Limb (tissue), 2 donors: ENCODE results near the gene ABCD4.
"Not testable (repeated sequence)": the region's sequence is repeated elsewhere in the genome, so short reads cannot be mapped to it uniquely, and the experiment has no call there.

ENCODE experiments used
- DNase-seq, 2 donors: peaks; one replicate each; pipeline ENCODE4 v3.0.0-alpha.2; 2016; ENCODE audit errors: extremely low spot score in 2 of 2

The ABCD4 gene

DNA sequence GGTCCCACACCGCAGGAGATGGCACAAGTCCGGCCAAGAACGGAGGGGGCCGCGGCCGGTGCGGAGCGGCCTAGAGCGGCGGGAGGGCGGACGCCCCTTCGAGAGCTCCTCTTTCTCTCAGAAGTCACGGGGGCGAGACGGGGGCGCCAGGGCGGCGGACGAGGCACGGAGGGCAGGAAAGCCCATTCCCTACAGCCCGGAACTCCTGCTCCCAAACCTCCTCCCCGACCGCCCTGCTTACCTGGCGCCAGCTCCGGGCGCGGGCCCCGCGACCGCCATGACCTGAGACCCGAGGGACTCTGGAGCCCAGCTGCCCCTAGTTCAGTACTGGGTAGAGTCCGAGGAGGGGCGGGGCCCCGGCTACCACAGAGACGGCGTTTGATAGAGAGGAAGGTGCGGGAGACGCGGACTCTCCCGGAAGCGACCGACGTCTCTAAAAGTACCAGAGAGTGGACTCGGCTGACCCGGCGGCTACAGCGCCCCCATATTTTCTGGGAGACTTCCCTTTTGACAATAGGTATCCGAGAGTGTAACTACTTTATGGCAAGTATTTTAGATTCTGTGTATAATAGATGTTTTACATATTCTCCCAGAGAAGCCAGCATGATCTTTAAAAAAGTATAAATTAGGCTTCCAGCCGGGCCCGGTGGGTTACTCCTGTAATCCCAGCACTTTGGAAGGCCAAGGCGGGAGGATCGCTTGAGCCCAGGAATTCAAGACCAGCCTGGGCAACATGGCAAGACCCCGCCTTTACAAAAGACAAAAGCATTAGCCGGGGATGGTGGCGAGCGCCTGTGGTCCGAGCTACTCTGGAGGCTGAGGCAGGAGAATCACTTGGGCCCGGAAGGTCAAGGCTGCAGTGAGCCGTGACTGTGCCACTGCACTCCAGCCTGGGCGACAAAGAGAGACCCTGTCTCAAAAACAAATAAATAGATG, at the start of gene ABCD4:
ABCD4 (minus strand) TSS at position 301 of the 936 bp plus-strand sequence; CDS start at position 279, 22 bp downstream.
- peak; percentile 93 to 94 for DNase-seq

DNA sequence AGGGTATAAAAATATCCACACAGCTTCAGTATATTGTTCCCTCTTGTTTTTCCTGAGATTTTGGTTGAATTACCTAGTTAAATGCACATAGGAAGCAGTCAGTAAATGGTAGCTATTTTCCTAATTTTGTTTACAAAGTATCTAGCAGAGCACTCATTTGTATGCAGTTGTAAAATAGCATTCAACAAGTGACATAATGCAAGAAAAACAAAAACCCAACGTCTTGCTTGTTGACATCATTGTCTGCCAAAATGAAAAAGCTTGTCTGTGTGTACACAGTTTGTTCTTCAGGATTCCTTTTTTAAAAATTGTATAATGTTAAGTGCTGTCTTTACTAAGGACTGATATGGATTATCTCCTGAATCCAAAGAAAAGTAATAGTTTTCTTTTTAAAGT, 48.2 kb upstream of the ABCD4 start:
- no peak for DNase-seq

DNA sequence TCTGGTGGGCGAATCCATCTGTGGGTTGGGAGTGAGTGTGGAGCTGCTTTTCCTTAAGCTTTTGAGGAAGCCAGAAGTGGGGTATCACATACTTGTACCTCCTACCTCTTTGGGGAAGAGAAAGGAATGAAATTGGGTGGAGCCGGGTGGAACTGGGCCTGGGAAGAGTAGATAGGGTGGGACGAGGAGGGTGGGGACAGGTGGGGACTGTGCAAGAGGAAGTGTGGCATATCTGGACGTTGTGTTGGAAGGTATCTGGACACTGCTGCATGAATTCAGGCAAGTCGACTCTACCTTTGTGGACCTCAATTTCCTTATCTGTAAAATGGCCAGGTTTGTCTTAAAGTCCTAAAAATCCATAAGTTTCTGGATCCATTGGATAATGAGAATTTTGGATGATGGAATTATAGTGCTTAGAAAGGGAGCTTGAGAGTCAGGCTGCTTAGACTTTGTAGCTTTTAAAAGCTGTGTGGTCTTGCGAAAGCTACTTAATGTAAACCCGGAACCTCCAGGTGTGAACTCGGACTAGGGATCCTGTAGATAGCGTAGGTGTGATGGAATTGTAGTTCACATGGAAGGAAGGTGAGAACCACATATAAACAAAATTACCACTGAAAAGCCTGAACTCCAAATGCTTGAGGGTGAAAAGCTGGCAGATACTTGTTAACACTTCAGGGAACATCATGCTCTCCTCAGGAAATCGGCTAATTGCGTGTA, 47.6 kb upstream of the ABCD4 start:
- no peak for DNase-seq

DNA sequence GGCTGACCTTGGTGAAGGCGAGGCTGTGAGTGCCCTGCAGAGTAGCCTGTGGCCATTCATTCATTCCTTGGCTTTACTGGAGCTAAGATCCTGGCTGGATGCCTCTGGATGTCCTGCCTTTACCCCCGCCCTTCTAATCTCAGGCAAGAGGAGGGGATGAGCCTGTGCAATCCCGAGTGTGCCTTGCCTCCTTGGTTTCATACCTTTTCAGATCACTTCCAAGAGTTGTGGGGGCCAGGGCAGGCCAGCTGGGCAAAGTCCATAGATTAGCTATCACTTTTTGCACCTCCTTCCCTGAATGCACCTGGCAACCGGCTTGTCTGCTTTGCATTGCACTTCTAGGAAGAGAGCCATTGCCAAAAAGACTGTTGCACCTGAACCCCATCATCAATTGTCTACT, 47.0 kb upstream of the ABCD4 start:
- no peak for DNase-seq

DNA sequence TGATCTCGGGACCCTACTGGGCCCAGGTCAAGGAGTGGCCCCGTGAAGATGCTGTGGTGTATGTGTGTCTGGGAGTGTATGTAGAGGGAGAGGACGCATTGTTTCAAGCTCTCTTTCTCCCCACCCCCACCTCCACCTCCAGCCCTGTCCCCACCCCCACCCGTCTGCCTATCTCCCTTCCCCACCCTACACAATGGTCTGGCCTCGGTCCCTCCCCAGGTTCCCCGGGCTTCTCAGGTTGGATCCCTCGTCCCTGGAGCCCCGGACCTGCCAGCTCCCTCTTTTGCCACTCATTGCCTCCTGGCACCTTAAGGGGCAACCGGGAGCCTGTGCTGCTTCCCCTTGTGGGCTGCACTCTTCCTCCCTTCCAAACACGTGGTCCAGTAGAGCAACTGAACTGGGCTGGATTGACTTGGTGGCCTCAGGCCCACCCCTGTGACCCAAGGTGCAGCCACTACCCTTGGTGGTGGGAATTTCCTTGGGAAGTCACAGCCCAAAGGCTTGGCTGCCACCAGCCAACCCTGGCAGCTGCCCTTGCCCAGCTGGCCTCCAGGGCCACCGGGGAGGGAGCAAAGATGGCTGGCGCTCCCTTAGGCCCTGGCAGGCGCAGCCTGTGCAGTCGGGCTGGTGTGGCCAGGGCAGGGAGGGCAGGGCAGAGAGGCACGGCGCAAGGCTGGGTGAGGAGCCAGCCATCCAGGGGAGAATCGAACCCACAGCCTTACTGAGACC, 46.2 kb upstream of the ABCD4 start:
- no peak for DNase-seq

DNA sequence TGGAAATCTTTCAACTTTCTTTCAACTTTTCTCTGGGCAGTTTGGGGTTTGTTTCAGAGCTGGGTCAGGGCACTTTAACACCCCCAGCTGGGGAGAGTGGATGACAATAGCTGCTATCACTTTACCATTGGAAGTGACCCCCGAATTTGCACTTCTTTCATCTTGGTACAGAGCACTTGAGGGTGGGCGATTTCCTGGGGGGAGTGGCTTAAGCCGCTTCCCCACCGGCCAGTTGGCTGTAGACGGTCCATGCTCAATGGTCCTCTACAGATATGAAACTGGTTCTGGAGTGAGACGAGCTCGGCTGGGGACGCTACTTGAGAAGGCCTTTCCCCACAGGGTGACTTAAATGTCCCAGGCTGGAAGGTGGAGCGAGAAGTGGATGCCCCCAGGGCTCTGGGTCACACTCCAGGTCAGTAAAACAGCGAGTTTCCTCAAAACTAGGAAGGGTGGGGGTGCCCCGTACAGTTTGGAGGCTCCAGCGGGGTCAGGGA, 45.6 kb upstream of the ABCD4 start, which contains the start of gene VRTN:
VRTN (plus strand) TSS at position 231 of the 494 bp plus-strand sequence. CDS start 8,313 bp downstream, outside the sequence.
- no peak for DNase-seq

DNA sequence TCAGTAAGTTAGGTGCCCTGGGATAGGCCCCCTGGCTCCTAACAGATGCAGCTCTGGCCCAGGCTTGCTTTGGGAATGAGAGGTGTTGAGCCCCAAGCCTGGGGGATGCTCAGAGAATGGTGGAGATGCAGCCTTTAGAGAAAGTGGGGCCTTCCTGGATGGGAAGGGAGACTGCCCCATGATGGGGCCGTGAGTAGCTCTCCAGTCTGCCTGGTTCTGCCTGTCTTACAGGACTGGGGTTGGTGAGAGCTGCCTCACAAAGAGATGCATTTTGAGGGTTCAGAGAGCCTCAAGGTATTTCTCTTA, 45.0 kb upstream of the ABCD4 start:
- DNase-seq = no peak

DNA sequence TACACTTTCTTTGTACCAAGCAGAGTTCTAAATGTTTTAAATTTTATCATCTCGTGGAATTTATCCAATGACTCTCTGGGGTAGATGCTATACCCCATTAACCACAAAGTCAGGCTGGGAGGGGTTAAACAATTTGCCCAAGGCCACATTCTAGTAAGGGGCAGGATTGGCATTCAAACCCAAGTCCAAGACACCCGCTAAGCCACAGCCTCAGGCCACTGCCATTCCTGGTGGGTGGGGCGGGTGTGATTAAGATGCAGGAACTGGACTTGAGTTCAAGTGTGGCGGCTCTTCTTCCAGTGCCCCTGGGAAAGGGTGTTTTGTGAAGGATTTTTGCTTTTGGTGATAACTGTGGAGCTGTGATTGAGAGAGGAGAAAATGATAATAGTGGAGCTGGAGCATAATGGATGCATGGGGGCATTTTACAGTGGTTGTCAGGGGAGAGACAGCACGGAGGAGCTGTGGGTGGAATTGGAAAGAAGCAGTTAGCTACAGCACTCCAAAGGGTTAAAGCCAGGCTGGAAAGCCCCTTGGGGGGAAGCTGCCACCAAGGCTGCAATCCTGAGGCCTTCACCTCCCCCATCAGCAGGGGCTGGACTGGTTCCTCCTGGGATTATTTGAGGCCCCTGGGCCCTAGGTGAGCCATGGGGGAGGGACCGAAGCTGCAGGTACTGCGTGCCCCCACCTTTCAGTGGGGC, 44.5 kb upstream of the ABCD4 start:
- DNase-seq = no peak

DNA sequence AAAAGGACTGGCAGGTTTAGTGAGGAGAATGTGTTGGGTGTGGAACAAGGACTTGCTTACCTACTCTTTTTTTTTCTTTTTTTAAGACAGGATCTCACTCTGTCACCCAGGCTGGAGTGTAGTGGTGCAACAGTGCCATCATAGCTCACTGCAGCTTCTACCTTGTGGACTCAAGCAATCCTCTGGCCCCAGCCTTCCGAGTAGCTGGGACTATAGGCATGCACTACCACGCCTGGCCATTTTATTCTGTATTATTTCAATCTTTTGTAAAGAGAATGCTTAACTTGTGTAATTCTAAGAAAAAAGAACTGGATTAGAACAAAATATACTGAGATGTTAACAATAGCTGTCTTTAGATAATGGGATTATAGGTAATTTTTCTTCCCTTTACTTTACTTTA, 43.6 kb upstream of the ABCD4 start:
- no peak for DNase-seq

DNA sequence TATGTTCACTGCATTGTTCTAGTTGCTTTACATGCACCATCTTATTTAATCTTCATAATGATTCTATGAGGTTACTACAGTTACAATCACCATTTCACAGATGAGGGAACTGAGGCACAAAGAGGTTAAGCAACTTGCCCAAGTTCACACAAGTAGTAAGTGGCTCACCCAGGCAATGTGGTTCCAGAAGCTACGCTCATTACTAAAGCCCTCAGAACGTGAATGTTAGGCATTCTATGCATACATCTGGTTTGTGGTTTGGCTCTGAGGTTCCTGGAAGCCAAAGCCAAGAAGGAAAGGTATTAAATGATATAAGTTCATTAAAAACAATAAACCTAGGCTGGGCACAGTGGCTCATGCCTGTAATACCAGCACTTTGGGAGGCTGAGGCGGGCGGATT, 31.2 kb upstream of the ABCD4 start:
- no peak for DNase-seq

DNA sequence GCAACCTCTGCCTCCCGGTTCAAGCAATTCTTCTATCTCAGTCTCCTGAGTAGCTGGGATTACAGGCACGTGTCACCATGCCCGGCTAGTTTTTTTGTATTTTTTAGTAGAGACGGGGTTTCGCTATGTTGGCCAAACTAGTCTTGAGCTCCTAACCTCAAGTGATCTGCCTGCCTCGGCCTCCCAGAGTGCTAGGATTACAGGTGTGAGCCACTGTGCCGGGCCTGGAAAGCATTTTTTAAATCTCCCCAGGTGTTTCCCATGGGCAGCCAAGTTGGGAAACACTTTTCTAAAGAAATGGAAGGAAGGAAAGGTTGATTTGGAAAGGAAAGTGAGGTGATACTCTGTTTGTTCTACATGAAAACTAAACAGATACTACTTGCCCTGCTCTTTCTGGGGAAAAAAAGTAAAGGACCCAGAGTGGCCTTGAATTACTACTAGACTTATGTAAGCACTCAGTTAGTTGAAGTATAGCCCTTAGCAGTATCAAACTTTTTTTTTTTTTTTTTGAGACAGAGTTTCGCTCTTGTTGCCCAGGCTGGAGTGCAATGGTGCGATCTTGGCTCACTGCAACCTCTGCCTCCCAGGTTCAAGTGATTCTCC, 27.3 kb upstream of the ABCD4 start:
- not testable (repeated sequence) for DNase-seq

DNA sequence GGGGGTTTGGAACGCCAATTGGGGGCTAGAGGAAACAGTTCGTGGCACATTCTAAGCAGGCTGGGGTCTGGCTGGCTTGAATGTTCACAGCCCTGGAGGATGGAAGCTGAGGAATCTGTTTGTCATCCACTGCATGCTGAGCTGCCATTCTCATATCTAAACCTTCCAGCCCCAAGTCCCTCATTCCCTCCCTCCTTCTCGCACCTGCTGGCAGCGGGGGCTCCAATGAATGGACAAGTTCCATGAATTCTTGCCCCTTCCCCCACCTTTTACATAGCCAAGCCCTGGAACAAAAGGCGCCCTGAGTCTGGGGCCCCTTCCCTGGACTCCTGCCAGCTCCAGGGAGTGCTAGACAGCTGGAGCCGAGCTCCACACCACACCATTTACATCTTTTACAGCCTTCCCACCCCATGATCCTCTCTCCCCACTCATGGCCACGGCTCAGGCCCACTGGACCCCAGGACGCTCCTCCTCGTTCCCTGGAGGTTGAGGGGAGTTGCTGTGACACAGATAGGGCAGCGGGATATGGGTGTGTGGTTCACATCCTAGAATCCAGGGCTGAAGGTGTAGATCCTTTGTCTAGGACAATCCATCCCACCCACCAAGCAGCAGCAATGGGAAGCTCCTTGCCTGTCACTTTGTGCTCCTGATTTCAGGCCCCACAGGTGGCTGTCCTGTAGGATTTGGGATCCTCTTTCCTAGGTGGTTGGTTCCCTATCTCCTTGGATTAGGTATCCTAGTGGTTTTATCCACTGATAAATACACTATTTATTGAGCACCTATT, 23.8 kb upstream of the ABCD4 start:
- peak; percentile 52 to 83 for DNase-seq

DNA sequence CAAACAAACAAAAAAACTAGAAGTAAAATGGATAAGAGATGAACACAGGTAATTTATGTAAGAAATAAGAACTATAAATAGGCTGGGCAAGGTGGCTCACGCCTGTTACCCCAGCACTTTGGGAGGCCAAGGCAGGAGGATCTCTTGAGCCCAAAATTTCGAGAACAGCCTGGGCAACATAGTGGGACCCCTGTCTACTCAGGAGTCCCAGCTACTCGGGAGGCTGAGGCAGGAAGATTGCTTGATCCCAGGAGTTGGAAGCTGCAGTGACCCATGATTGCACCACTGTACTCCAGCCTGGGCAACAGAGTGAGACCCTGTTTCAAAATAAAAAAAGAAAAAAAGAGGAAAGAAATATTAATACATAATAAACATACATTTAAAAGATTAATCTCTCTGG, 22.7 kb upstream of the ABCD4 start:
- no peak for DNase-seq

DNA sequence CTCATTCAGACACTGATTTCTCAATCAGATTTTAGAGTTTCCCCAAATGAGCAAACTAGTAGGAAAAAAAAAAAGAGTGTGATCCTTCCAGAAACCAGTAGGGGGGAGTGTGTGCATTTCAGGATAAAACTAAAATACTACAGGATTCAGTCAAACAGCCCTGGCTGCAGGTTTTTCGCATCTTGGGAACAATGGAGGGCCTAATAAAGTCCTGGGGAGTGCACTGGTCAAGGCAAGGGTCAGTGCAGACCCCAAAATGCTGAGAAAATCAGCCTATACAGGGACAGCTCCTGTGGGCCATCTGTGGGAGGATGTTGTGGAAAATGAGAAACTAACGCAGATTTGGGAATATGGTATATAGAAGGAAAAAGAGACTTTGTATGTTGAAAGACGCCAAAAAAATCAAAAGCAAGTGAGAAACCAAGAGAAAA, 22.2 kb upstream of the ABCD4 start:
- peak in 1 of 2 donors; percentile 13 for DNase-seq

DNA sequence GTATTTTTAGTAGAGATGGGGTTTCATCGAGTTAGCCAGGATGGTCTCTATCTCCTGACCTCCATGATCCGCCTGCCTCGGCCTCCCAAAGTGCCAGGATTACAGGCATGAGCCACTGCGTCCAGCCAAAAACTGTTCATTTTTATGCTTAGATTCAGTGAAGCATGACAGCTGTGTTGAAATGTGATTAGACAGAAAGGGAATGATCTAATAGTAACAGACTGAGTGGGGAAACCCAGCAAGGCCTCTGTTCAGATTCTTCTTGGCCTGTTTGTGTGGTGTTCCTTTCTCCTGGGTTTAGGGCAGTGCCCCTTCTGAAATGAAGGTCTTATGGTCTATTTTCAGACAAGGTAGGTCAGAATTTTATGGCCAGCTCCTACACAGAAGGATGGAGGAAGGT, 11.8 kb upstream of the ABCD4 start:
- no peak for DNase-seq

DNA sequence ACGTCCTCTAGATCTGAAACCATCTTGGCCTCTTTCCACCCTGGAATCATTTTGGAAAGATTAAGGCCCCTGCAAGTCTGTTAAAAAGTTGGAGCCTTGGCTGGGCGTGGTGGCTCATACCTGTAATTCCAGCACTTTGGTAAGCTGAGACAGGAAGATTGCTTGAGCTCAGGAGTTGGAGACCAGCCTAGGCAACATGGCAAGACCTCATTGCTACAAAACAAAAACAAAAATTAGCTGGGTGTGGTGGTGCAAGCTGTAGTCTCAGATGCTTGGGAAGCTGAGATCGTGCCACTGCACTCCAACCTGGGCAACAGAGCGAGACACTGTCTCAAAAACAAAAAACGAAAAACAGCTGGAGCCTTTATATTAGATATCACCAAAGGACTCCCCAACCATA, 10.9 kb upstream of the ABCD4 start:
- no peak for DNase-seq

DNA sequence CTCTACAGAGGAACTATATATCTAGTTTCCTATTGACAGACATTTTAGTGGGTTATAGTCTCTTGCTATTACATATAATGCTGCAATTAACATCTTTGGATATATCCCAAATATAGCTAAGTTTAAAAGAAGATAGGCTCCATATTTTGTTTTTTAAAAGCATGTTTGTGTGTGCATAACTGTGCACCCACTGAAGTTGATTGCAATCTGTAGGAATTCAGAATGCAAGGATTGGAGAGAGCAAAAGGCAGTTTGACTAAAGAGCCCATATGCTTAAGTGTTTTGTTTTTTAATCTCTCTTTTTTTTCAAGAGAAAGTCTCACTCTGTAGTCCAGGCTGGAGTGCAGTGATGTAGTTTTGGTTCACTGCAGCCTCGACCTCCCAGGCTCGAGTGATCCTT, 9.4 kb upstream of the ABCD4 start:
- no peak for DNase-seq

DNA sequence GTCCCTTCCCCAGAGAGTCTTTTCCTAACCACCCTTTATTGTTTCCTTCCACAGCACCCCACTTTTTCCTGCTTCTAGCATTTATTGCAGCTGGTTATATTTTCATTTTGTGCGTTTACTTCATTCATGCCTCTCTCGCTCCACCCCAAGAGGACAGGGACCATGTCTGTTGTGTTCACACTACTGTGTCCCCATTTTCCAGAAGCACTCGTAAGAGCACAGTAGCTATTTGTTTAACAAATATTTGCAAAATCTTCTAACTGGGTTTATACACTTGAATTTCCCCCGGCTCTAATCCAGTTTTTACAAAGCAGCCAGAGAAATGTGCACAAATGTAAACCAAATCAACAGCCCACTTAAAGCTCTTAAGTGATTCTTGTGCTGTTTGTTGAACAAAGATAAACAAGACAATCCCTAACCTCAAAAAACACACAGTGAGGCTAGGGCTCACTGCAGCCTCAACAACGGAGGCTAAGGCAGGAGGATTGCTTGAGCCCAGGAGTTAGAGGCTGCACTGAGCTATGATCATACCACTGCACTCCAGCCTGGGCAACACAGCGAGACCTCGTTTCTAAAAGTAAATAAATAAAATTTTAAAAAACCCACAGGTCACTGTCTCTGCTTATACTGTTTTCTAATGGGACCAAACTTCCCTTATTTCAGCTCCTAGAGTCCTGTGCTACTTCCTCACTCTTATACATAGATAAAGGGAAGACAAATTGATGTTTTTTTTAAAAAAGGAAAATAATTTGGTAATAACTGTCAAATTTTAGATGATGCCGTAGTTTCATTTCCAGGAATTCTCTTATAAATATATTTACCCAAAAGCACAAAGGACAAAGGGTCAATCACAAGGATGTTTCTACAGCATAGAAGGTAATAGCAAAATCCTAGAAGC, 6.6 kb upstream of the ABCD4 start:
- no peak for DNase-seq

DNA sequence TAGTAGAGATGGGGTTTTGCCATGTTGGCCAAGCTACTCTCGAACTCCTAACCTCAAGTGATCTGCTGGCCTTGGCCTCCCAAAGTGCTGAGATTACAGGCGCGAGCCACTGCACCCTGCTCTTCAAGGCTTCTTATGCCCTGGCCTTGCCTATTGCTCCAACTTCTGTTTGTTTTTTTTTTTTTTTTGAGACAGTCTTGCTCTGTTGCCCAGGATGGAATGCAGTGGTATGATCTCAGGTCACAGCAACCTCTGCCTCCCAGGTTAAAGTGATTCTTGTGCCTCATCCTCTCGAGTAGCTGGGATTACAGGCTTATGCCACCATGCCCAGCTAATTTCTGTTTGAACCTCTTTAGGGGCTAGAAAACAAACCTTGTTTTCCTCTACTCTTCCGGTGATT, 6.0 kb upstream of the ABCD4 start:
- DNase-seq = no peak
